ENCODE measurements around the gene PEAK1. TPM values are rescaled to one million over a fixed set of nuclear protein-coding genes. Genes with fewer than 3 reads are reported as not detected.

Gene PEAK1
- total RNA-seq, 2 experiments from 2014 or later = 9.2 to 11.0 TPM

GRCh38 chr15:77168141-77168540 is 251.8 kb downstream of the PEAK1 start:
- intact Hi-C loops (cut with DNase I, micrococcal nuclease) = no loop called here
- H3K27me3 Mint-ChIP-seq = no peaks in the 10 kb centered on the region
- ATAC-seq (ENCODE audit: poor library complexity) = no peak
- TF ChIP-seq, protein P1, sequence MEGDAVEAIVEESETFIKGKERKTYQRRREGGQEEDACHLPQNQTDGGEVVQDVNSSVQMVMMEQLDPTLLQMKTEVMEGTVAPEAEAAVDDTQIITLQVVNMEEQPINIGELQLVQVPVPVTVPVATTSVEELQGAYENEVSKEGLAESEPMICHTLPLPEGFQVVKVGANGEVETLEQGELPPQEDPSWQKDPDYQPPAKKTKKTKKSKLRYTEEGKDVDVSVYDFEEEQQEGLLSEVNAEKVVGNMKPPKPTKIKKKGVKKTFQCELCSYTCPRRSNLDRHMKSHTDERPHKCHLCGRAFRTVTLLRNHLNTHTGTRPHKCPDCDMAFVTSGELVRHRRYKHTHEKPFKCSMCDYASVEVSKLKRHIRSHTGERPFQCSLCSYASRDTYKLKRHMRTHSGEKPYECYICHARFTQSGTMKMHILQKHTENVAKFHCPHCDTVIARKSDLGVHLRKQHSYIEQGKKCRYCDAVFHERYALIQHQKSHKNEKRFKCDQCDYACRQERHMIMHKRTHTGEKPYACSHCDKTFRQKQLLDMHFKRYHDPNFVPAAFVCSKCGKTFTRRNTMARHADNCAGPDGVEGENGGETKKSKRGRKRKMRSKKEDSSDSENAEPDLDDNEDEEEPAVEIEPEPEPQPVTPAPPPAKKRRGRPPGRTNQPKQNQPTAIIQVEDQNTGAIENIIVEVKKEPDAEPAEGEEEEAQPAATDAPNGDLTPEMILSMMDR (IDR thresholded peaks at IDR 0.05) = no peak
- no peak for DNase-seq
- H3K4me3 ChIP-seq (ENCODE audit: low read length) = no peak overlapping the region
- ChIA-PET CTCF (no interaction called here), POLR2A (no interaction called here)
- no peak overlapping the region for H3K27ac Mint-ChIP-seq
- no peak overlapping the region for H3K27ac ChIP-seq (ENCODE audit: low read depth in 1 of 2, low read length in 2 of 2)
- H3K27me3 ChIP-seq (ENCODE audit: control insufficient read depth in 1 of 2, insufficient read depth in 2 of 2, low read length in 2 of 2) = no peaks in the 10 kb centered on the region
- H3K36me3 ChIP-seq (ENCODE audit: insufficient read depth, low read length) = no peaks in the 10 kb centered on the region
- no peak overlapping the region for H3K4me3 Mint-ChIP-seq
- no peaks in the 10 kb centered on the region for H3K9me3 ChIP-seq (ENCODE audit: control insufficient read depth in 1 of 2, insufficient read depth in 1 of 2, low read length in 2 of 2)
- peaks cover 15% of the 10 kb centered on the region for H3K4me1 Mint-ChIP-seq (ENCODE audit: low read depth)
- H3K4me1 ChIP-seq (ENCODE audit: insufficient read depth, low read length) = no peaks in the 10 kb centered on the region
- no peaks in the 10 kb centered on the region for H3K36me3 Mint-ChIP-seq (ENCODE audit: low read depth)
- H3K9me3 Mint-ChIP-seq = no peaks in the 10 kb centered on the region

DNA sequence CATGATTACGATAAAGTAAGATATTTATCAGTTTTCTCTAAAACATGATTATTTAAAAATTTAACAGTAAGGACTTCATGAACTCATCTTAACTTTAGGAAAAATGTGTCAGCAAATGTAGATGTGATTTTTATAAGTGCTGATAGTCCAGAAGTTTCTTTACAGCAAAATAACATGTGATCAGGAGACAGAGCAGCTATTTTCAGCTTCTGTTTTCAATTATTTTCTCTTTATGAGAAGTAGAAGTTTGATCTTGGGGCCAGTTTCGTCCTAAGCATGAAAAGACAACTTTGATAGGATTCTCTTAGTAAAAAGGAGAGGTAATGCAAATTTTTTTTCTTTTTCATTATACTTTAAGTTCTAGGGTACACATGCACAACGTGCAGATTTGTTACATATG is 252.5 kb downstream of the PEAK1 start:
- DNase-seq (no peak), ATAC-seq (ENCODE audit: poor library complexity) (no peak)
- Mint-ChIP-seq H3K4me3 (no peak overlapping the region), H3K27me3 (no peaks in the 10 kb centered on the region), H3K4me1 (ENCODE audit: low read depth) (peaks cover 22% of the 10 kb centered on the region), H3K36me3 (ENCODE audit: low read depth) (no peaks in the 10 kb centered on the region), H3K9me3 (no peaks in the 10 kb centered on the region), H3K27ac (no peak overlapping the region)
- POLR2A ChIA-PET = no interaction called here
- TF ChIP-seq, protein P1 (IDR thresholded peaks at IDR 0.05) = no peak
- Histone ChIP-seq H3K9me3 (ENCODE audit: control insufficient read depth in 1 of 2, insufficient read depth in 1 of 2, low read length in 2 of 2) (no peaks in the 10 kb centered on the region), H3K27me3 (ENCODE audit: control insufficient read depth in 1 of 2, insufficient read depth in 2 of 2, low read length in 2 of 2) (no peaks in the 10 kb centered on the region), H3K4me1 (ENCODE audit: insufficient read depth, low read length) (no peaks in the 10 kb centered on the region), H3K4me3 (ENCODE audit: low read length) (no peak overlapping the region), H3K27ac (ENCODE audit: low read depth in 1 of 2, low read length in 2 of 2) (no peak overlapping the region), H3K36me3 (ENCODE audit: insufficient read depth, low read length) (no peaks in the 10 kb centered on the region)
- intact Hi-C loops (cut with DNase I, micrococcal nuclease) = no loop called here
- CTCF ChIA-PET = no interaction called here

DNA sequence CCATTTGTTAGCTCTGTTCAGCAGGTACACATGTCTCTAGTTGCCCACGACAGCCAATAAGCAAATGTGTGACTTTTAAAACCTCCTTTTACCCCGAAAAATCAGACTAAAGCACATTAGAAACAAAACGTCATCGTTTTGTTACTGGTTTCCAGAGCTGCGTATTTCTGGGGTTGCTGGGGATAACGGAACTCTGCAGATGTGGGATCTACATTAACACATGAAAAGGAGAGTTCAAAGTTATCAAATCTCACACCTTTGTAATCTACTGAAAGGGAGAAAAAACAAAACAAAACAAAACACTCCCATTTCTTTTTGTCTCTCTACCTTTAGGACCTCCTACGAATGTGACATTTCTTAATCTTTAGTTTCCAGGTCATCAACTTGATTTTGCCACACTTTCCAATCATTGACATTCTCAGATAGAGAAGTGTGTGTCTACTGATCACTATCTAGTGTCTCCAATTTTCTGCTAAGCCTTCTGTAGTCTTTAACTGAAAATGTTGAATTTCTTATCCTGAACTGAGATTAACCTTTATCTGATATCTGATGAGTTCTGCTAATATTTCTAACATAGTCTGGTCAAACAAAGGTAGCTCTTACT is 256.0 kb downstream of the PEAK1 start:
- ATAC-seq (ENCODE audit: poor library complexity) = peak; percentile 68
- no peaks in the 10 kb centered on the region for H3K9me3 ChIP-seq (ENCODE audit: control insufficient read depth in 1 of 2, insufficient read depth in 1 of 2, low read length in 2 of 2)
- no peak overlapping the region for H3K27ac ChIP-seq (ENCODE audit: low read depth in 1 of 2, low read length in 2 of 2)
- H3K36me3 ChIP-seq (ENCODE audit: insufficient read depth, low read length) = no peaks in the 10 kb centered on the region
- Mint-ChIP-seq H3K4me1 (ENCODE audit: low read depth) (peaks cover 45% of the 10 kb centered on the region), H3K27ac (peak overlapping the region; percentile 53), H3K4me3 (peak overlapping the region; percentile 27), H3K9me3 (no peaks in the 10 kb centered on the region), H3K27me3 (no peaks in the 10 kb centered on the region), H3K36me3 (ENCODE audit: low read depth) (no peaks in the 10 kb centered on the region)
- no peaks in the 10 kb centered on the region for H3K27me3 ChIP-seq (ENCODE audit: control insufficient read depth in 1 of 2, insufficient read depth in 2 of 2, low read length in 2 of 2)
- POLR2A ChIA-PET = no interaction called here
- peaks cover 7% of the 10 kb centered on the region for H3K4me1 ChIP-seq (ENCODE audit: insufficient read depth, low read length)
- TF ChIP-seq, protein P1 (IDR thresholded peaks at IDR 0.05) = no peak
- CTCF ChIA-PET = no interaction called here
- no peak overlapping the region for H3K4me3 ChIP-seq (ENCODE audit: low read length)
- peak in 3 of 14 experiments; percentile 31 to 50 (median 39) for DNase-seq
- intact Hi-C loops (cut with DNase I, micrococcal nuclease) = no loop called here

Measured in CD4-positive, alpha-beta T cell (primary cell).